ENCODE measurements around the gene LIN52. TPM values are rescaled to one million over a fixed set of nuclear protein-coding genes. Genes with fewer than 3 reads are reported as not detected.

The LIN52 gene
- total and polyA plus RNA-seq, 2 of the 13 experiments (the other 11 are each of a cell fraction or from before 2014, with no cell fraction given): 11.4 to 23.3 TPM

- TF ChIP-seq ONECUT2 (CRISPR knock-in tag; IDR thresholded peaks at IDR 0.05): no peak
- no peak for TF ChIP-seq LCORL (IDR thresholded peaks at IDR 0.05)
- no peak for TF ChIP-seq LCORL (CRISPR knock-in tag; IDR thresholded peaks at IDR 0.05)
Measured at GRCh38 chr14:74245292-74245691, 160.5 kb downstream of the LIN52 start (continued).

- no peak for TF ChIP-seq CEBPG (CRISPR knock-in tag; IDR thresholded peaks at IDR 0.05)
- Histone ChIP-seq H4K20me1 (ENCODE audit: insufficient read depth, low read length) (no peaks in the 10 kb centered on the region), H3K9me3 (ENCODE audit: low read length) (no peaks in the 10 kb centered on the region), H3K4me2 (ENCODE audit: low read depth, low read length) (no peak overlapping the region), H3K4me3 (replicated peaks in 1 of 3; ENCODE audit: insufficient read depth in 1 of 3, low read depth in 2 of 3, low read length in 3 of 3) (no peak overlapping the region), H3K4me1 (ENCODE audit: insufficient read depth, low read length) (peaks cover 36% of the 10 kb centered on the region), H3K27ac (ENCODE audit: extremely low read length, insufficient read depth, low read length) (no peak overlapping the region), H3K9ac (ENCODE audit: insufficient read depth, low read depth, low read length) (no peak overlapping the region), H3K79me2 (ENCODE audit: insufficient read depth, low read length) (no peaks in the 10 kb centered on the region), H2AFZ (ENCODE audit: low read length) (no peak overlapping the region), H3K27me3 (ENCODE audit: control insufficient read depth in 1 of 2, insufficient read depth in 2 of 2, low read length in 2 of 2) (peaks cover 1 to 44% of the 10 kb centered on the region in 2 experiments; a peak in 4 of 5 replicates), H3K36me3 (replicated peaks in 1 of 2; ENCODE audit: control insufficient read depth in 1 of 2, insufficient read depth in 2 of 2, low read length in 2 of 2) (no peaks in the 10 kb centered on the region)
- BruUV-seq (replicated peaks): no TSS peak
- intact Hi-C loops (cut with micrococcal nuclease; ENCODE audit: unreplicated experiment): no loop called here
- in situ Hi-C loops (cut with HindIII; ENCODE audit: extremely low pct_ligation_motif_present, low pct_unique_long_range_greater_than_20kb): no loop called here
- FAIRE-seq (no peak), ATAC-seq (no peak), DNase-seq (ENCODE audit: low spot score) (no peak)
- ChIA-PET POLR2A (no interaction called here), CTCF (ENCODE audit: low intra/inter-chr PET ratio, low total read pairs) (no interaction called here)
- WGBS (ENCODE audit: low lambda C conversion rate): 11% methylated on average over 3 of the region's 8 CpGs
Measured at GRCh38 chr14:74246542-74246941, 161.8 kb downstream of the LIN52 start.

- intact Hi-C loops (cut with micrococcal nuclease; ENCODE audit: unreplicated experiment) (no loop called here), in situ Hi-C loops (cut with HindIII; ENCODE audit: extremely low pct_ligation_motif_present, low pct_unique_long_range_greater_than_20kb) (no loop called here)
- no peak overlapping the region for H3K4me2 ChIP-seq (ENCODE audit: low read depth, low read length)
- no peak overlapping the region for H3K4me3 ChIP-seq (replicated peaks in 1 of 3; ENCODE audit: insufficient read depth in 1 of 3, low read depth in 2 of 3, low read length in 3 of 3)
- ChIA-PET CTCF (ENCODE audit: low intra/inter-chr PET ratio, low total read pairs) (no interaction called here), POLR2A (no interaction called here)
- no peaks in the 10 kb centered on the region for H3K79me2 ChIP-seq (ENCODE audit: insufficient read depth, low read length)
- DNase-seq (ENCODE audit: low spot score) (no peak), ATAC-seq (no peak), FAIRE-seq (no peak)
- peaks cover 41% of the 10 kb centered on the region for H3K4me1 ChIP-seq (ENCODE audit: insufficient read depth, low read length)
- H3K36me3 ChIP-seq (replicated peaks in 1 of 2; ENCODE audit: control insufficient read depth in 1 of 2, insufficient read depth in 2 of 2, low read length in 2 of 2): no peaks in the 10 kb centered on the region
- no peak overlapping the region for H3K27ac ChIP-seq (ENCODE audit: extremely low read length, insufficient read depth, low read length)
- 24% methylated on average over 6 of the region's 6 CpGs for WGBS (ENCODE audit: low lambda C conversion rate)
- H2AFZ ChIP-seq (ENCODE audit: low read length): no peak overlapping the region
- H3K27me3 ChIP-seq (ENCODE audit: control insufficient read depth in 1 of 2, insufficient read depth in 2 of 2, low read length in 2 of 2): peaks cover 1 to 32% of the 10 kb centered on the region in 2 experiments; a peak in 3 of 5 replicates
- BruUV-seq (replicated peaks): no TSS peak
- H3K9me3 ChIP-seq (ENCODE audit: low read length): no peaks in the 10 kb centered on the region
- TF ChIP-seq ZNF207 (IDR thresholded peaks at IDR 0.05; ENCODE audit: borderline replicate concordance) (no peak), IKZF4 (CRISPR knock-in tag; IDR thresholded peaks at IDR 0.05; ENCODE audit: borderline replicate concordance, low read depth, not compliant biosample characterization) (no peak), ATF4 (CRISPR knock-in tag; IDR thresholded peaks at IDR 0.05) (no peak), PCBP2 (optimal IDR thresholded peaks at IDR 0.05; ENCODE audit: low read depth, low read length, poor library complexity, severe bottlenecking) (no peak), ZNF513 (CRISPR knock-in tag; conservative IDR thresholded peaks at IDR 0.05) (no peak), ZNF891 (CRISPR knock-in tag; IDR thresholded peaks at IDR 0.05) (no peak), FOXK1 (CRISPR knock-in tag; IDR thresholded peaks at IDR 0.05; ENCODE audit: borderline replicate concordance, low read depth) (no peak), ZFP36L2 (CRISPR knock-in tag; IDR thresholded peaks at IDR 0.05) (no peak)
- H4K20me1 ChIP-seq (ENCODE audit: insufficient read depth, low read length): no peaks in the 10 kb centered on the region
- H3K9ac ChIP-seq (ENCODE audit: insufficient read depth, low read depth, low read length): no peak overlapping the region
Measured at GRCh38 chr14:74248017-74248416, 163.3 kb downstream of the LIN52 start.

All from HepG2 (cell line).